Midbrain (tissue), 1 donor: ENCODE data around the gene MTHFSD.

Source experiments
- DNase-seq: peaks from one replicate; lab custom pipeline; 2025; lab: John Stamatoyannopoulos, UW

The MTHFSD gene

GRCh38 chr16:86500708-86501510, 54.1 kb downstream of the MTHFSD start:
- DNase-seq: no peak

GRCh38 chr16:86499889-86500707, 54.9 kb downstream of the MTHFSD start:
- no peak for DNase-seq

- DNase-seq: no peak
These were observed 55.6 kb downstream of the MTHFSD start for GRCh38 chr16:86499440-86499786.

GRCh38 chr16:86498671-86499439, 56.2 kb downstream of the MTHFSD start:
- no peak for DNase-seq

GRCh38 chr16:86498155-86498670, 56.8 kb downstream of the MTHFSD start:
- no peak for DNase-seq

- no peak for DNase-seq
These were observed 57.4 kb downstream of the MTHFSD start for GRCh38 chr16:86497551-86498021.

- no peak for DNase-seq
These were observed 58.0 kb downstream of the MTHFSD start for GRCh38 chr16:86496929-86497461.

GRCh38 chr16:86496262-86496928, 58.6 kb downstream of the MTHFSD start:
- DNase-seq: no peak

GRCh38 chr16:86495756-86496261, 59.2 kb downstream of the MTHFSD start:
- no peak for DNase-seq

- no peak for DNase-seq
These were observed 59.7 kb downstream of the MTHFSD start for GRCh38 chr16:86495357-86495701.

GRCh38 chr16:86494565-86495356, 60.3 kb downstream of the MTHFSD start:
- DNase-seq: no peak

- DNase-seq: no peak
These were observed 60.9 kb downstream of the MTHFSD start for GRCh38 chr16:86494039-86494564.

- no peak for DNase-seq
These were observed 61.9 kb downstream of the MTHFSD start for GRCh38 chr16:86492961-86493629.

GRCh38 chr16:86492267-86492960, 62.6 kb downstream of the MTHFSD start:
- DNase-seq: no peak

- peak; percentile 43 for DNase-seq
These were observed 63.4 kb downstream of the MTHFSD start for GRCh38 chr16:86491640-86492023.

GRCh38 chr16:86490859-86491639, 64.0 kb downstream of the MTHFSD start:
- DNase-seq: peak; percentile 38

- DNase-seq: no peak
These were observed 69.3 kb downstream of the MTHFSD start for GRCh38 chr16:86485746-86486145.

GRCh38 chr16:86484240-86484639, 70.8 kb downstream of the MTHFSD start:
- DNase-seq: no peak
